HS-5 (cell line): ENCODE data around the gene PSMA6.
"Not testable (repeated sequence)": the region's sequence is repeated elsewhere in the genome, so short reads cannot be mapped to it uniquely, and the experiment has no call there.

ENCODE experiments used
- DNase-seq: peaks from one replicate; pipeline ENCODE4 v3.0.0-alpha.2; 2012; ENCODE audit warnings: low read depth

The PSMA6 gene

GRCh38 chr14:35326375-35326774 lies 34.2 kb downstream of the PSMA6 start:
- DNase-seq = no peak

DNA sequence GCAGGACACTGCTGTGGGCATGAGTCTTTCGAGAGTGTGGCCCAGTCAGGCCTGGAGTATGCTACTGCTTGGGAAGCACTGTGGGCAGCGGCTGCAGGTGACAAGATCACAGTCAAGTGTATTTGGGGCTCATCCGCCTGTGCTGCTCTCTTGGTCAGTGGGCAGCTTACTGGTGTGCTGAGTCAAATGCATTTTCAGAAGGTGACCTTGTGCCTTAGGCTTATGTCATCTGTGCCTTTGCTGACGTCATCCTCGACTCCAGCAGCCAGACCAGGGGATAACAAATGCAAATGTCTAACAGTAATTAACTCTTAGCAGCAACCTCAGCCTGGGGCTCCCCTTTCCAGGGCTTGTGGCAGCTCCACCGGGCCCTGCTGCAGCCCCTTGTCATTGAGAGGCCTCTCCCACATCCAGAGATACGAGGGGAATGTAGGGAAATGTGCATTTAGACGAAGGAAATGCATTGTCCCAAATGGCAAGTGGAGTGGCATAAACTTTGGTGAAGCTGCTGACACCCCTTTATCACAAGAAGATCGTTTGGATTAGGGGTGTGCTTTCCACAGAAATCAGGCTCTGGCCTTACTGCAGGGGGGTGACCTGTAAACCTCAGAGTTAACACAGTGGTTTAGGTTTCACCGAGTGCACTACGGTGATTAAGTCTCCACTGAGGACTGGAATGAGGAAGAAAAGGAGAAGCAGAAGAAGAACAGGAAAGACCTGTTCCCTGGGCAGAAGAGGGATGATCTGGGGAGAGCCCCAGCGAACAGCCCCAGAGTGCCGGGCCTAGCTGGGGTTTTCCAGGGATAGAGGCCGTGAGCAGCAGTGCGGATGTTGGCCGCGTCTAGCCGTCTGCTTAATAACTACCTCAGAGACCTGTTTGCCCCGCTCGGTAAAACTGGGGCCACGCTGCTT lies 39.7 kb downstream of the PSMA6 start:
- DNase-seq = no peak

- DNase-seq = no peak
Observed at GRCh38 chr14:35332517-35333263, 40.5 kb downstream of the PSMA6 start.

DNA sequence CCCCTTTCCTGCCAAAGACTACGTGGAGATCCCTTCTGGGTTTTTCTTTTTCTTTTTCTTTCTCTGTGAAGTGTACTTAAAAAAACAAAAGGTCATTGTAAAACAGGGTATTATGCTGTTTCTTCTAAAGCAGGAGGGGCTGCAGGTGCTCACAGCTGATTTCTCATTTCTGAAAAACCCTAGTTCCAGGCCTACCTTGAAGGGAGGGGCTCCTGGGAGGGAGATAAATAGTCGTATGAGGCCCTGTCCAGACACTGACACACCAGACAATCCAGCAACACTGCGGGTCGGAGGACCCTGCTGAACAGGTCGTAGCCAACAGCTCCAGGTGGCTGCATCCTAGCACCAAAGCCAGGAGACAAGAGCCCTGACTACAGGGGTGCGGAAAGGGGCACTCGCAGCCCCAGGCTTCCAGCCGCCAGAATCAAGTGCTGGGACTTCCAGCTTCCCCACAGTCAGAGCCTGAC lies 41.1 kb downstream of the PSMA6 start:
- no peak for DNase-seq

- DNase-seq = no peak
Observed at GRCh38 chr14:35333797-35334743, 41.9 kb downstream of the PSMA6 start.

- DNase-seq = no peak
Observed at GRCh38 chr14:35335388-35336092, 43.4 kb downstream of the PSMA6 start.

DNA sequence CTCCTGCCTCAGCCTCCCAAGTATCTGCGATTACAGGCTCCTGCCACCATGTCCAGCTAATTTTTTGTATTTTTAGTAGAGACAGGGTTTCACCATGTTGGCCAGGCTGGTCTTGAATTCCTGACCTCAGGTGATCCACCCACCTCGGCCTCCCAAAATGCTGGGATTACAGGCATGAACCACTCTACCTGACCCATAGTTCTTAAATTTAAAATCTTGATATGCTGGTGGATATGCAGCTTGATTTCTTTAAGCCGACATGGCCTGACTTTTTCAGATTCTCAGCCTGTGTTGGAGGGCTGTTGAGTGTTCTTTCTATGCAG lies 44.0 kb downstream of the PSMA6 start:
- DNase-seq = not testable (repeated sequence)

GRCh38 chr14:35336494-35337268 lies 44.5 kb downstream of the PSMA6 start:
- DNase-seq = no peak

GRCh38 chr14:35337269-35338255 lies 45.4 kb downstream of the PSMA6 start:
- no peak for DNase-seq

GRCh38 chr14:35338731-35339405 lies 46.7 kb downstream of the PSMA6 start:
- DNase-seq = no peak

DNA sequence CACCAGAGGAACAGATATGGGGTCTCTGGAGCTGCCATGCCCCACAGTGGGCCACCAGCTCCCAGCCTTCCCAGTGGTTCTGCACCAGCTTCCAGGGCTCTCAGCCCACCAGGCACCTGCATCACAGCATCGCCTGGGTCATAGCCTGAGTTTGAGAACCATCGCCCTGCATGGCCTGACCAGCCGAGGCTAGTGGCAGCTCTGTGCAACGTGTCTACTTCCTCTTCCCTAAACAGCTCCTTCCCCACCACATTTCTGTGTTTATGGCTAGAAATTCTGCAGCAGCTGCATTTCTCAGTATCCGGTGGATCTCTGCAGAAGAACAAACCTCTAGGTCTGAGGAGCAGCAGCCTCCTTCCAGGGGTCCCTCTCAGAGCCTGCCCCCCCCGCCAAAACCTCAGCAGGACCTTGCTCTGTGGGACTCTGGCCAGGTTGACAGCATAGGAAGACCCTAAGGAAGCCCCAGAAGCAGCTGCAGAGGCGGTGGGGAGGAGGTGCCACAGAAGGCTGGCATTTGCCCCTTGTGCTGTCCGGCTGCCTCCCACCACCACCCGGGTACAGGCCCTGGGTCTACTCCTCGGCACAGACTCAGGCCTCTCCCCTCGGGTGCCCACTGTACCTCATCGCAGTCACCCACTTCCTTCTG lies 47.7 kb downstream of the PSMA6 start:
- DNase-seq = no peak

- no peak for DNase-seq
Observed at GRCh38 chr14:35340616-35341453, 48.7 kb downstream of the PSMA6 start.

- peak; percentile 29 for DNase-seq
Observed at GRCh38 chr14:35341454-35341750, 49.2 kb downstream of the PSMA6 start.

DNA sequence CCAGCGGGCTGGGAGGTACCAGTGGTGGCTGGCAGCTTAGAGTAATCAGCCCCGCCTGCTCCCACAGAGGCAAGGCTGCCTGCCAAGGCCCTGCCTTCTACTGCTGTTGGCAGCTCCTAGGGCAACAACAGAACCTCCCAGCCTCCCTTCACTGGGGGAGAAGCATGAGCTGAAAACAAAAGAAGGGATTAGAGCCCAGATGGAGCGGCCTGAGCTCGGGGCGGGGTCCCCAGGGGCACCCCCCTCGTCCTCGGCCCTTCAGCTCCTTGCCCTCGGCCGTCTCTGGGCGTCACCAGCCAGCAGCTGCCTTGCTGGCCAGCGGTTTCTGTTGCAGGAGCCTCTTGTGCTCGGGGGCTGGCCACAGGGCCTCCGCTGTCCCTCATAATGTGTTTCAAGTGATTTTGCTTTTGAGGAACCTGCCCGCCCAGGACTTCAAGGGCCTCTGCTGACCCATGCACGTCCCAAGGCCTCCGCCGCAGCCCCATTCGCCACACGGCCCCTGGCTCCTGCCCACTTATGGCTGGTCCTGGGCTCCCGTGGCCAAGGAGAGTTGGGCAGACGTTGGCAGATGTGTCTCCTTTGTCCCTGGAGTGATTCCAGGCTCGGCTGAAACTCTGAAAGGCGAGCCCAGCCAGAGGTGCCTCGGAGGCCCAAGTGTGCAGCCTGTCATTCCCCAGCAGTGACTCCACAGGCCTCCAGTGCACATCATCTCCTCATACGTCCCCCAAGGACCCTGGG lies 49.7 kb downstream of the PSMA6 start:
- DNase-seq = no peak

GRCh38 chr14:35342489-35343010 lies 50.4 kb downstream of the PSMA6 start:
- DNase-seq = no peak

DNA sequence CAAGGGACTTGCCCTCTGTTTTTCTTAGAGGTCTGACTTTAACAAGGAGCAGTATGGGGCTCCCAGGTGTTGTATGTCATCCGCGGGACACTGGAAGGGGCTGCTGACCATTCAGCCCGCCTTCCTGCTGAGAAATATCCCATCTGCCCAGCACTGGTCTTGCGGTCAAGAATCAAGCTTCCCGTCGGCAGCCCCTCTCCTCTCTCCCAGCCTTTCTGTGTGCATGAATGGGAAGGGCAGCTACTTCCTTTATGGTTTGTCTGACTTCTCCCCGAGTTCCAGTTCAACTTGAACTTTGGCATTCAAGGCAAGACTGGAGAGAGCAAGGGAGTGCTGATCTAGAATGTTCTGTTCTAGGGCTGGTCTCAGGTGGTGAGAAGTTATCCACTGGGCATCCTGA lies 51.5 kb downstream of the PSMA6 start:
- no peak for DNase-seq
